ENCODE data around the gene KNL1. TPM values are rescaled to one million over a fixed set of nuclear protein-coding genes. Genes with fewer than 3 reads are reported as not detected.

Gene KNL1
- total and polyA plus RNA-seq, 2 of the 8 experiments (the other 6 are each of a cell fraction or from before 2014, with no cell fraction given), result 4.4 to 22.5 TPM

Small RNA genes lying within 50 kb of the gene (small RNA-seq; reads per million reads assigned to genes)
- gene RF00017 (ENCODE audit: insufficient read depth) (not detected), gene RN7SL376P (ENCODE audit: insufficient read depth) (not detected)

Other genes starting within 250 kb of the KNL1 start
- gene PHGR1, start 243.2 kb upstream of the KNL1 start, total RNA-seq (2021; fragmentation: NEBNext Ultra II Directional; extraction: Animal tissue kit (Norgen Biotek cat#: 25700)), result not detected in 2 replicates
- gene PHGR1, start 243.2 kb upstream of the KNL1 start, polyA plus RNA-seq (2011; rRNA removed), result not detected in 2 replicates
- 1.2 and 3.4 TPM in 2 replicates for gene DISP2, start 236.0 kb upstream of the KNL1 start, total RNA-seq (2021; fragmentation: NEBNext Ultra II Directional; extraction: Animal tissue kit (Norgen Biotek cat#: 25700))
- gene DISP2, start 236.0 kb upstream of the KNL1 start, polyA plus RNA-seq (2011; rRNA removed), result 0.45 and 0.72 TPM in 2 replicates
- 67.4 and 79.4 TPM in 2 replicates for gene KNSTRN, start 211.5 kb upstream of the KNL1 start, total RNA-seq (2021; fragmentation: NEBNext Ultra II Directional; extraction: Animal tissue kit (Norgen Biotek cat#: 25700))
- gene KNSTRN, start 211.5 kb upstream of the KNL1 start, polyA plus RNA-seq (2011; rRNA removed), result 18.6 and 25.1 TPM in 2 replicates
- 78.8 and 80.0 TPM in 2 replicates for gene IVD, start 188.5 kb upstream of the KNL1 start, total RNA-seq (2021; fragmentation: NEBNext Ultra II Directional; extraction: Animal tissue kit (Norgen Biotek cat#: 25700))
- 55.2 and 63.7 TPM in 2 replicates for gene IVD, start 188.5 kb upstream of the KNL1 start, polyA plus RNA-seq (2011; rRNA removed)
- gene BAHD1, start 153.3 kb upstream of the KNL1 start, total RNA-seq (2021; fragmentation: NEBNext Ultra II Directional; extraction: Animal tissue kit (Norgen Biotek cat#: 25700)), result 38.9 and 40.0 TPM in 2 replicates
- gene BAHD1, start 153.3 kb upstream of the KNL1 start, polyA plus RNA-seq (2011; rRNA removed), result 15.0 and 23.4 TPM in 2 replicates
- 17.7 and 20.3 TPM in 2 replicates for gene CHST14, start 123.3 kb upstream of the KNL1 start, total RNA-seq (2021; fragmentation: NEBNext Ultra II Directional; extraction: Animal tissue kit (Norgen Biotek cat#: 25700))
- 13.4 and 15.2 TPM in 2 replicates for gene CHST14, start 123.3 kb upstream of the KNL1 start, polyA plus RNA-seq (2011; rRNA removed)
- 10.2 and 12.1 TPM in 2 replicates for gene CCDC32, start 29.2 kb upstream of the KNL1 start, total RNA-seq (2021; fragmentation: NEBNext Ultra II Directional; extraction: Animal tissue kit (Norgen Biotek cat#: 25700))
- 2.9 and 8.9 TPM in 2 replicates for gene CCDC32, start 29.2 kb upstream of the KNL1 start, polyA plus RNA-seq (2011; rRNA removed)
- 25.1 and 28.5 TPM in 2 replicates for gene RPUSD2, start 24.9 kb upstream of the KNL1 start, total RNA-seq (2021; fragmentation: NEBNext Ultra II Directional; extraction: Animal tissue kit (Norgen Biotek cat#: 25700))
- 14.5 and 19.9 TPM in 2 replicates for gene RPUSD2, start 24.9 kb upstream of the KNL1 start, polyA plus RNA-seq (2011; rRNA removed)
- 41.6 and 42.4 TPM in 2 replicates for gene RAD51, start 100.9 kb downstream of the KNL1 start, total RNA-seq (2021; fragmentation: NEBNext Ultra II Directional; extraction: Animal tissue kit (Norgen Biotek cat#: 25700))
- gene RAD51, start 100.9 kb downstream of the KNL1 start, polyA plus RNA-seq (2011; rRNA removed), result 25.2 and 32.2 TPM in 2 replicates
- gene RMDN3, start 161.0 kb downstream of the KNL1 start, total RNA-seq (2021; fragmentation: NEBNext Ultra II Directional; extraction: Animal tissue kit (Norgen Biotek cat#: 25700)), result 24.1 and 25.0 TPM in 2 replicates
- 10.8 and 13.8 TPM in 2 replicates for gene RMDN3, start 161.0 kb downstream of the KNL1 start, polyA plus RNA-seq (2011; rRNA removed)
- gene GCHFR, start 169.8 kb downstream of the KNL1 start, total RNA-seq (2021; fragmentation: NEBNext Ultra II Directional; extraction: Animal tissue kit (Norgen Biotek cat#: 25700)), result 22.7 and 25.9 TPM in 2 replicates
- gene GCHFR, start 169.8 kb downstream of the KNL1 start, polyA plus RNA-seq (2011; rRNA removed), result 81.5 and 102 TPM in 2 replicates
- 0.56 and 0.57 TPM in 2 replicates for gene C15orf62, start 175.7 kb downstream of the KNL1 start, total RNA-seq (2021; fragmentation: NEBNext Ultra II Directional; extraction: Animal tissue kit (Norgen Biotek cat#: 25700))
- gene C15orf62, start 175.7 kb downstream of the KNL1 start, polyA plus RNA-seq (2011; rRNA removed), result 0.06 and 0.19 TPM in 2 replicates
- gene ZFYVE19, start 212.8 kb downstream of the KNL1 start, total RNA-seq (2021; fragmentation: NEBNext Ultra II Directional; extraction: Animal tissue kit (Norgen Biotek cat#: 25700)), result 10.7 and 11.2 TPM in 2 replicates
- gene ZFYVE19, start 212.8 kb downstream of the KNL1 start, polyA plus RNA-seq (2011; rRNA removed), result 21.8 and 23.7 TPM in 2 replicates
- gene DNAJC17, start 213.2 kb downstream of the KNL1 start, total RNA-seq (2021; fragmentation: NEBNext Ultra II Directional; extraction: Animal tissue kit (Norgen Biotek cat#: 25700)), result 39.5 and 43.8 TPM in 2 replicates
- gene DNAJC17, start 213.2 kb downstream of the KNL1 start, polyA plus RNA-seq (2011; rRNA removed), result 45.4 and 47.2 TPM in 2 replicates
- gene PPP1R14D, start 234.5 kb downstream of the KNL1 start, total RNA-seq (2021; fragmentation: NEBNext Ultra II Directional; extraction: Animal tissue kit (Norgen Biotek cat#: 25700)), result not detected in 2 replicates
- gene PPP1R14D, start 234.5 kb downstream of the KNL1 start, polyA plus RNA-seq (2011; rRNA removed), result not detected in 2 replicates
- gene SPINT1, start 249.8 kb downstream of the KNL1 start, total RNA-seq (2021; fragmentation: NEBNext Ultra II Directional; extraction: Animal tissue kit (Norgen Biotek cat#: 25700)), result 117 TPM in 2 replicates
- 155 and 266 TPM in 2 replicates for gene SPINT1, start 249.8 kb downstream of the KNL1 start, polyA plus RNA-seq (2011; rRNA removed)

Measured in H1 (cell line).